Calu3 (cell line): ENCODE results near the gene JARID2. TPM values are rescaled to one million over a fixed set of nuclear protein-coding genes. Genes with fewer than 3 reads are reported as not detected.

ENCODE experiments used
- BruUV-seq: library from RNA; stranded (reverse); fragments of 400-500 nt; replicated peaks from 2 replicates; lab custom pipeline; 2021; lab: Mats Ljungman, UMichigan
- CTCF ChIA-PET: fragments of 300-600 bp; sonication (Branson Sonifier 250); formaldehyde crosslinking; loops from one replicate; lab custom pipeline; 2022; ENCODE audit warnings: antibody characterized with exemption; lab: Charles Lee
- DNase-seq: peaks from one replicate; pipeline ENCODE4 v3.0.0; 2022
- H3K27ac Mint-ChIP-seq: one replicate; pipeline ENCODE4 v1.8.0; 2022; ENCODE audit warnings: mixed read lengths; ENCODE audit not compliant: unreplicated experiment
- H3K27me3 Mint-ChIP-seq: one replicate; pipeline ENCODE4 v1.8.0; 2022; ENCODE audit warnings: mixed read lengths; ENCODE audit not compliant: unreplicated experiment
- H3K36me3 Mint-ChIP-seq: one replicate; pipeline ENCODE4 v1.8.0; 2022; ENCODE audit warnings: mild to moderate bottlenecking, moderate library complexity, mixed read lengths; ENCODE audit not compliant: insufficient read depth, unreplicated experiment
- H3K4me1 Mint-ChIP-seq: one replicate; pipeline ENCODE4 v1.8.0; 2022; ENCODE audit warnings: mild to moderate bottlenecking, low read depth, mixed read lengths; ENCODE audit not compliant: unreplicated experiment
- H3K4me3 Mint-ChIP-seq: one replicate; pipeline ENCODE4 v1.8.0; 2022; ENCODE audit warnings: mild to moderate bottlenecking, low read depth, moderate library complexity, mixed read lengths; ENCODE audit not compliant: unreplicated experiment
- H3K9me3 Mint-ChIP-seq: one replicate; pipeline ENCODE4 v1.8.0; 2022; ENCODE audit warnings: low read depth, mixed read lengths; ENCODE audit not compliant: unreplicated experiment
- CTCF ChIP-seq: fragments of 200-600 bp; IDR thresholded peaks from one replicate; pipeline ENCODE4 v1.8.0; 2022; ENCODE audit warnings: antibody characterized with exemption; ENCODE audit not compliant: unreplicated experiment
- intact Hi-C: fragments of 100-400 bp; cut with micrococcal nuclease; formaldehyde crosslinking; loops from one replicate; pipeline ENCODE4 v1.10.0; 2022; ENCODE audit not compliant: unreplicated experiment
- total RNA-seq: library from RNA; stranded (reverse); gene quantifications from 2 replicates; pipeline ENCODE4 v1.2.3, GENCODE V29; 2022

Gene JARID2
- total RNA-seq, 1 experiment from 2014 or later = 9.4 TPM

GRCh38 chr6:15366003-15366535, 120.2 kb downstream of the JARID2 start:
- Mint-ChIP-seq H3K27ac (peak overlapping the region; percentile 37), H3K4me1 (peaks cover 24% of the 10 kb centered on the region), H3K4me3 (no peak overlapping the region), H3K36me3 (no peaks in the 10 kb centered on the region), H3K27me3 (no peaks in the 10 kb centered on the region), H3K9me3 (no peaks in the 10 kb centered on the region)
- CTCF ChIA-PET = no interaction called here
- intact Hi-C loops = loop anchor here (10.0 kb wide), 1 partner anchor 121 kb away; the partner anchor contains the start of gene JARID2
- TF ChIP-seq CTCF = no peak
- DNase-seq = no peak
- BruUV-seq = no TSS peak

DNA sequence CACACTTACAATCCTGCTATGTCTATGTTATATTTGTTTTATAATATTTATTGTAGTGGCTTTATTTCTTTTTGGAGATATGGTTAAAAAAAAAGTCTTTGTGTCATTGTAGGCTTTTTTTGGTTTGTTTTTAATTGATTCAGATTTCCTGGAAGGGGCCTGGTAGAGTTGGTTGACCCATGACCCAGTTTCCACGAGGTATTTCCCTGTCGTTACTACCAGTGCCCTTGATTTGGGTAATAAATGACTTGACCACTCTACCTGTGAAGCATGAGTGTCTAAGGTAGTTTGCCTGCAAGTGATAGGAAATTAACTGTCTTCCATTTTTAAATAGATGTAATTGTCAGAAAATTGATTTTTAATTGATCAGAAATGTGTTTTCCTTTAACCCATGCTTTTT, 121.0 kb downstream of the JARID2 start:
- no peak overlapping the region for H3K4me3 Mint-ChIP-seq
- peaks cover 24% of the 10 kb centered on the region for H3K4me1 Mint-ChIP-seq
- no TSS peak for BruUV-seq
- no peaks in the 10 kb centered on the region for H3K9me3 Mint-ChIP-seq
- TF ChIP-seq CTCF = no peak
- no peak for DNase-seq
- H3K27ac Mint-ChIP-seq = peak overlapping the region; percentile 63
- H3K27me3 Mint-ChIP-seq = no peaks in the 10 kb centered on the region
- H3K36me3 Mint-ChIP-seq = no peaks in the 10 kb centered on the region
- intact Hi-C loops = loop anchor here (10.0 kb wide), 1 partner anchor 122 kb away; the partner anchor contains the start of gene JARID2
- CTCF ChIA-PET = no interaction called here

GRCh38 chr6:15368186-15368585, 122.3 kb downstream of the JARID2 start:
- intact Hi-C loops = loop anchor here (10.0 kb wide), 1 partner anchor 123 kb away; the partner anchor contains the start of gene JARID2
- no peak for TF ChIP-seq CTCF
- Mint-ChIP-seq H3K4me1 (peaks cover 24% of the 10 kb centered on the region), H3K36me3 (no peaks in the 10 kb centered on the region), H3K27me3 (no peaks in the 10 kb centered on the region), H3K4me3 (no peak overlapping the region), H3K9me3 (no peaks in the 10 kb centered on the region), H3K27ac (no peak overlapping the region)
- BruUV-seq = no TSS peak
- no peak for DNase-seq
- CTCF ChIA-PET = no interaction called here

GRCh38 chr6:15368873-15369272, 123.0 kb downstream of the JARID2 start:
- H3K27me3 Mint-ChIP-seq = no peaks in the 10 kb centered on the region
- no peak for DNase-seq
- H3K36me3 Mint-ChIP-seq = no peaks in the 10 kb centered on the region
- CTCF ChIA-PET = no interaction called here
- no peak overlapping the region for H3K27ac Mint-ChIP-seq
- no peak for TF ChIP-seq CTCF
- no peaks in the 10 kb centered on the region for H3K9me3 Mint-ChIP-seq
- no peak overlapping the region for H3K4me3 Mint-ChIP-seq
- intact Hi-C loops = loop anchor here (10.0 kb wide), 1 partner anchor 124 kb away; the partner anchor contains the start of gene JARID2
- H3K4me1 Mint-ChIP-seq = peaks cover 24% of the 10 kb centered on the region
- no TSS peak for BruUV-seq
